IMR-90 (cell line): ENCODE results near the gene AQP6. TPM values are rescaled to one million over a fixed set of nuclear protein-coding genes. Genes with fewer than 3 reads are reported as not detected.

ENCODE experiments used
- ATAC-seq: fragments of 200-7000 bp; cut with Tn5 transposase; 2 replicates; pipeline ENCODE4 v1.9.1; 2020; ENCODE audit warnings: low read depth, mild to moderate bottlenecking, moderate library complexity
- BruUV-seq: library from RNA; stranded (reverse); fragments of 400-500 nt; replicated peaks from 2 replicates; lab custom pipeline; 2021; lab: Mats Ljungman, UMichigan
- CTCF ChIA-PET: fragments of 300-600 bp; formaldehyde crosslinking; extraction: SDS; loops from one replicate; lab custom pipeline; 2021; ENCODE audit warnings: antibody characterized with exemption; lab: Yijun Ruan, JAX
- POLR2A ChIA-PET: fragments of 300-600 bp; sonication (Branson Sonifier 250); formaldehyde crosslinking; loops from one replicate; lab custom pipeline; 2022; ENCODE audit warnings: antibody characterized with exemption; ENCODE audit not compliant: unreplicated experiment; lab: Charles Lee
- DNase-seq: peaks from one replicate; pipeline ENCODE4 v3.0.0; 2013
- H2AFZ ChIP-seq: replicated peaks from 2 replicates; pipeline ENCODE3; 2013; ENCODE audit warnings: low read length, mild to moderate bottlenecking; ENCODE audit not compliant: poor library complexity
- H2AK5ac ChIP-seq: 2 replicates; pipeline ENCODE4 v1.6.1; 2013; ENCODE audit warnings: low read depth, low read length, inconsistent platforms
- H2AK9ac ChIP-seq: replicated peaks from 2 replicates; pipeline ENCODE3; 2013; ENCODE audit warnings: mild to moderate bottlenecking, low read depth, low read length, moderate library complexity; ENCODE audit not compliant: poor library complexity
- H2BK120ac ChIP-seq: 2 replicates; pipeline ENCODE4 v1.6.1; 2013; ENCODE audit warnings: low read depth, low read length, inconsistent platforms
- H2BK15ac ChIP-seq: 3 replicates; pipeline ENCODE4 v1.6.1; 2013; ENCODE audit warnings: low read depth, low read length, inconsistent platforms
- H2BK20ac ChIP-seq: 2 replicates; pipeline ENCODE4 v1.6.1; 2013; ENCODE audit warnings: low read depth, mild to moderate bottlenecking, inconsistent platforms, low read length, moderate library complexity
- H2BK5ac ChIP-seq: 2 replicates; pipeline ENCODE4 v1.6.1; 2013; ENCODE audit warnings: mild to moderate bottlenecking, low read depth, low read length, inconsistent platforms; ENCODE audit not compliant: poor library complexity, severe bottlenecking
- H3K14ac ChIP-seq: replicated peaks from 2 replicates; pipeline ENCODE4 v1.6.1; 2013; ENCODE audit warnings: low read depth, low read length, inconsistent platforms
- H3K18ac ChIP-seq: 2 replicates; pipeline ENCODE4 v1.6.1; 2013; ENCODE audit warnings: low read depth, low read length, control low read depth
- H3K23ac ChIP-seq: 2 replicates; pipeline ENCODE4 v1.6.1; 2013; ENCODE audit warnings: low read depth, low read length, inconsistent platforms
- H3K27ac ChIP-seq: 2 replicates; pipeline ENCODE4 v1.5.1; 2013; ENCODE audit warnings: mild to moderate bottlenecking, control low read depth, low read length; ENCODE audit not compliant: insufficient read depth
- H3K27me3 ChIP-seq: 2 replicates; pipeline ENCODE4 v1.6.1; 2013; ENCODE audit warnings: low read length; ENCODE audit not compliant: control insufficient read depth, insufficient read depth
- H3K36me3 ChIP-seq: 2 replicates; pipeline ENCODE4 v1.6.1; 2013; ENCODE audit warnings: low read length, mixed read lengths; ENCODE audit not compliant: control insufficient read depth, insufficient read depth
- H3K4ac ChIP-seq: 2 replicates; pipeline ENCODE4 v1.6.1; 2013; ENCODE audit warnings: low read depth, low read length, inconsistent platforms
- H3K4me1 ChIP-seq: 2 replicates; pipeline ENCODE4 v1.6.1; 2013; ENCODE audit warnings: low read length, mixed read lengths; ENCODE audit not compliant: control insufficient read depth, insufficient read depth
- H3K4me2 ChIP-seq: 2 replicates; pipeline ENCODE4 v1.6.1; 2013; ENCODE audit warnings: low read depth, mild to moderate bottlenecking, control low read depth, low read length, moderate library complexity
- H3K4me3 ChIP-seq: 2 replicates; pipeline ENCODE4 v1.5.1; 2013; ENCODE audit warnings: low read depth, mild to moderate bottlenecking, control low read depth, low read length, moderate library complexity; ENCODE audit not compliant: insufficient read depth
- H3K56ac ChIP-seq: 2 replicates; pipeline ENCODE4 v1.6.1; 2013; ENCODE audit warnings: low read length, inconsistent platforms; ENCODE audit not compliant: insufficient read depth; ENCODE audit errors: extremely low read depth
- H3K79me1 ChIP-seq, 2 experiments: 2 replicates each; pipeline ENCODE4 v1.6.1; 2013; ENCODE audit warnings: low read length in 2 of 2, inconsistent platforms in 1 of 2, low read depth in 1 of 2
- H3K9ac ChIP-seq: 2 replicates; pipeline ENCODE4 v1.6.1; 2013; ENCODE audit warnings: low read depth, low read length, control low read depth
- H3K9me1 ChIP-seq: 2 replicates; pipeline ENCODE4 v1.6.1; 2013; ENCODE audit warnings: low read length, inconsistent platforms; ENCODE audit not compliant: insufficient read depth
- H3K9me3 ChIP-seq: 2 replicates; pipeline ENCODE4 v1.6.1; 2013; ENCODE audit warnings: low read length; ENCODE audit not compliant: control insufficient read depth, insufficient read depth
- H4K20me1 ChIP-seq: 2 replicates; pipeline ENCODE4 v1.6.1; 2013; ENCODE audit warnings: low read length, inconsistent platforms; ENCODE audit not compliant: insufficient read depth
- H4K5ac ChIP-seq: 2 replicates; pipeline ENCODE4 v1.6.1; 2013; ENCODE audit warnings: mild to moderate bottlenecking, low read depth, low read length, control low read depth
- H4K8ac ChIP-seq, 2 experiments: 2 replicates each; pipeline ENCODE4 v1.6.1; 2013; ENCODE audit warnings: low read depth in 2 of 2, low read length in 2 of 2, control low read depth in 1 of 2, inconsistent platforms in 1 of 2
- H4K91ac ChIP-seq: 2 replicates; pipeline ENCODE4 v1.6.1; 2013; ENCODE audit warnings: low read depth, low read length, inconsistent platforms; ENCODE audit not compliant: insufficient read depth
- BHLHE40 ChIP-seq: fragments of 150-350 bp; IDR thresholded peaks from 2 replicates; pipeline ENCODE4 v1.6.1; 2016; ENCODE audit warnings: mild to moderate bottlenecking, low read depth, low read length
- CEBPB ChIP-seq: IDR thresholded peaks from 2 replicates; pipeline ENCODE4 v1.6.1; 2012; ENCODE audit warnings: low read depth, low read length, improper control_type of control experiment
- FOS ChIP-seq: fragments of 150-350 bp; IDR thresholded peaks from 2 replicates; pipeline ENCODE4 v1.6.1; 2016; ENCODE audit warnings: low read depth, low read length
- MAFK ChIP-seq: IDR thresholded peaks from 2 replicates; pipeline ENCODE4 v1.6.1; 2012; ENCODE audit warnings: low read depth, low read length, improper control_type of control experiment
- MAZ ChIP-seq: IDR thresholded peaks from 2 replicates; pipeline ENCODE4 v1.6.1; 2012; ENCODE audit warnings: low read depth, mild to moderate bottlenecking, low read length, improper control_type of control experiment, moderate library complexity, borderline replicate concordance
- NFE2L2 ChIP-seq: fragments of 150-350 bp; IDR thresholded peaks from 2 replicates; pipeline ENCODE4 v1.6.1; 2016; ENCODE audit warnings: low read depth, mild to moderate bottlenecking, low read length
- RCOR1 ChIP-seq: IDR thresholded peaks from 2 replicates; pipeline ENCODE4 v1.6.1; 2012; ENCODE audit warnings: mild to moderate bottlenecking, low read length, improper control_type of control experiment; ENCODE audit not compliant: insufficient replicate concordance
- WGBS, 2 experiments: methylation state at CpG; one replicate each; pipeline versions ENCODE4 v1.1.5 to v1.1.7; 2013; ENCODE audit warnings: missing lambda C conversion rate in 2 of 2; ENCODE audit not compliant: insufficient read length in 1 of 2; ENCODE audit errors: extremely low coverage in 2 of 2; 5-methylcytosine and 5-hydroxymethylcytosine counted together
- dilution Hi-C: fragments of 300-500 bp; cut with HindIII; formaldehyde crosslinking; loops from one replicate; pipeline ENCODE4 v1.14.3; 2018; ENCODE audit warnings: low sequenced_read_pairs; ENCODE audit not compliant: unreplicated experiment
- in situ Hi-C: fragments of 300-500 bp; cut with MboI; formaldehyde crosslinking; loops from 3 replicates; pipeline ENCODE4 v1.14.3; 2019; ENCODE audit warnings: low sequenced_read_pairs, inconsistent platforms, mixed read lengths
- intact Hi-C: fragments of 100-400 bp; cut with micrococcal nuclease; formaldehyde crosslinking; loops from 2 replicates; pipeline ENCODE4 v1.10.0; 2022
- polyA plus RNA-seq, 3 experiments: library from polyadenylated mRNA; depleted of rRNA; stranded (reverse); fragments of >200 nt; gene quantifications; 2 replicates each; pipeline ENCODE4 v1.2.3, GENCODE V29; 2012; ENCODE audit warnings: low replicate concordance in 1 of 3
- total RNA-seq: library from RNA; depleted of rRNA; stranded (reverse); fragments of >200 nt; gene quantifications from 2 replicates; pipeline ENCODE4 v1.2.3, GENCODE V29; 2012
- TF ChIP-seq, protein P1 (sequence below): fragments of 150-350 bp; IDR thresholded peaks from 2 replicates; pipeline ENCODE4 v1.6.1; 2017; ENCODE audit warnings: mild to moderate bottlenecking, antibody characterized with exemption, low read length, low read depth

AQP6 gene
- total and polyA plus RNA-seq, 2 of the 4 experiments (the other 2 are of a cell fraction), result not detected

DNA sequence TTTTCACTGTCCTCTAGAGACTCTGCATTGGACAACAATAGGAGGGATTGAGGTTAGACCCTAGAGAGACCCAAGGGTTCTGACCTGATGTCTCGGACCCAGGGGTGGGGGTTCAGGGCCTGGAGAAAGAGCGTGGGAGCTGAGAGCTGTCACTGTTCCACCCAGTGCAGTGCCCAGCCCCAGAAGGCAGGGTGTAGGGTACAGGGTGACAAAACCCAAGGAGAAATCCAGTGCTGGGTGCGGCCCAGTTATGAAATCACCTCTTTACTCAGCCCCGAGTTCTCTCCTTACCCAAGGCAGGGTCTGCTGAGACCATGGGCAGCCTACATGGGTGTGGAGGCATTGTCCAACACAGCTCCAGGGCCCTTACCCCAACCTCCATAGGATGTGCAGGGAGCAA, 19.6 kb upstream of the AQP6 start:
- no peak overlapping the region for H2BK15ac ChIP-seq
- H3K23ac ChIP-seq, result no peak overlapping the region
- no peak overlapping the region for H3K4ac ChIP-seq
- no peak overlapping the region for H2AK9ac ChIP-seq
- intact Hi-C loops (no loop called here), in situ Hi-C loops (loop anchor here (5.0 kb wide), 1 partner anchor 86 kb away; no protein-coding TSS in a partner anchor), dilution Hi-C loops (no loop called here)
- no peak overlapping the region for H3K9ac ChIP-seq
- DNase-seq, result no peak
- H2BK5ac ChIP-seq, result no peak overlapping the region
- peaks cover 79% of the 10 kb centered on the region for H3K27me3 ChIP-seq
- TF ChIP-seq MAFK (no peak), MAZ (no peak), RCOR1 (no peak), CEBPB (no peak), FOS (no peak), NFE2L2 (no peak), BHLHE40 (no peak)
- TF ChIP-seq, protein P1, sequence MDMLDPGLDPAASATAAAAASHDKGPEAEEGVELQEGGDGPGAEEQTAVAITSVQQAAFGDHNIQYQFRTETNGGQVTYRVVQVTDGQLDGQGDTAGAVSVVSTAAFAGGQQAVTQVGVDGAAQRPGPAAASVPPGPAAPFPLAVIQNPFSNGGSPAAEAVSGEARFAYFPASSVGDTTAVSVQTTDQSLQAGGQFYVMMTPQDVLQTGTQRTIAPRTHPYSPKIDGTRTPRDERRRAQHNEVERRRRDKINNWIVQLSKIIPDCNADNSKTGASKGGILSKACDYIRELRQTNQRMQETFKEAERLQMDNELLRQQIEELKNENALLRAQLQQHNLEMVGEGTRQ, result no peak
- no peak overlapping the region for H3K14ac ChIP-seq
- H3K9me1 ChIP-seq, result no peaks in the 10 kb centered on the region
- ChIA-PET POLR2A (no interaction called here), CTCF (interaction anchor here (2.0 kb wide), 1 partner anchor 14 kb away, joined by 7 read pairs; no protein-coding TSS in a partner anchor)
- H2BK120ac ChIP-seq, result no peak overlapping the region
- no peak overlapping the region for H3K27ac ChIP-seq
- H3K9me3 ChIP-seq, result no peaks in the 10 kb centered on the region; the same call in 1 of the 2 replicates
- no peaks in the 10 kb centered on the region for H3K36me3 ChIP-seq
- H3K79me1 ChIP-seq, result no peaks in the 10 kb centered on the region
- H3K4me3 ChIP-seq, result no peak overlapping the region
- ATAC-seq, result no peak
- H2AK5ac ChIP-seq, result no peak overlapping the region
- no peaks in the 10 kb centered on the region for H4K20me1 ChIP-seq
- BruUV-seq, result no TSS peak
- no peak overlapping the region for H2BK20ac ChIP-seq
- H3K18ac ChIP-seq, result no peak overlapping the region
- H4K5ac ChIP-seq, result no peak overlapping the region
- no peak overlapping the region for H4K8ac ChIP-seq
- H3K4me1 ChIP-seq, result no peaks in the 10 kb centered on the region
- WGBS, 2 experiments, result 70% methylated on average over 2 of the region's 4 CpGs; no CpG with 5 or more reads in 1 of the 2 experiments
- H2AFZ ChIP-seq, result no peak overlapping the region
- no peak overlapping the region for H3K56ac ChIP-seq
- H3K4me2 ChIP-seq, result no peak overlapping the region
- no peak overlapping the region for H4K91ac ChIP-seq
